ENCODE results near the gene FAM177B.

The FAM177B gene

GRCh38 chr1:222697203-222697602 lies 39.8 kb upstream of the FAM177B start:
- no peak overlapping the region for H2BK15ac ChIP-seq (ENCODE audit: low read depth, poor library complexity, severe bottlenecking)
- no peak overlapping the region for H2AK5ac ChIP-seq (ENCODE audit: low read length, severe bottlenecking)
- no peak overlapping the region for H3K18ac ChIP-seq (ENCODE audit: low read depth in 1 of 2, low read length in 2 of 2)
- H2BK5ac ChIP-seq (ENCODE audit: low read depth, low read length, poor library complexity, severe bottlenecking) = no peak overlapping the region
- H3K4me2 ChIP-seq (ENCODE audit: low read length, poor library complexity, severe bottlenecking) = no peak overlapping the region
- H3K9me3 ChIP-seq (ENCODE audit: control insufficient read depth, low read length) = no peaks in the 10 kb centered on the region
- H3K36me3 ChIP-seq (ENCODE audit: control insufficient read depth in 1 of 2, insufficient read depth in 2 of 2, low read depth in 1 of 2, low read length in 2 of 2) = peaks cover 12 to 66% of the 10 kb centered on the region in 2 experiments
- no CpG with 5 or more reads among the region's 2 CpGs for WGBS
- H3K27ac ChIP-seq (ENCODE audit: low read length, poor library complexity, severe bottlenecking) = no peak overlapping the region
- H3K27me3 ChIP-seq (ENCODE audit: control insufficient read depth in 1 of 2, insufficient read depth in 1 of 2, low read length in 2 of 2) = no peaks in the 10 kb centered on the region
- no peak overlapping the region for H4K8ac ChIP-seq (ENCODE audit: low read length)
- peak overlapping the region; percentile 71 for H3K9ac ChIP-seq (ENCODE audit: low read length)
- H2BK12ac ChIP-seq (ENCODE audit: low read length in 2 of 2) = no peak overlapping the region
- H3K79me1 ChIP-seq (replicated peaks; ENCODE audit: low read length, poor library complexity, severe bottlenecking) = peaks cover 13% of the 10 kb centered on the region
- H3K4ac ChIP-seq (ENCODE audit: low read depth in 1 of 2, low read length in 2 of 2) = no peak overlapping the region
- H4K91ac ChIP-seq (ENCODE audit: low read length) = no peak overlapping the region
- no peaks in the 10 kb centered on the region for H3K4me1 ChIP-seq (ENCODE audit: control insufficient read depth, insufficient read depth, low read depth, low read length)
- H2AFZ ChIP-seq (ENCODE audit: low read depth, low read length) = no peak overlapping the region
- DNase-seq = no peak
- no peak overlapping the region for H3K4me3 ChIP-seq (ENCODE audit: insufficient read depth in 1 of 2, low read depth in 1 of 2, low read length in 2 of 2)
- H3K14ac ChIP-seq (ENCODE audit: low read length in 2 of 2) = no peak overlapping the region
- H3K23ac ChIP-seq (ENCODE audit: low read length in 2 of 2) = no peak overlapping the region
- no peak overlapping the region for H2BK120ac ChIP-seq (ENCODE audit: low read depth, low read length)

GRCh38 chr1:222697826-222698225 lies 39.2 kb upstream of the FAM177B start:
- Histone ChIP-seq H3K27ac (ENCODE audit: low read length, poor library complexity, severe bottlenecking) (no peak overlapping the region), H2BK12ac (ENCODE audit: low read length in 2 of 2) (no peak overlapping the region), H2BK15ac (ENCODE audit: low read depth, poor library complexity, severe bottlenecking) (no peak overlapping the region), H3K4ac (ENCODE audit: low read depth in 1 of 2, low read length in 2 of 2) (no peak overlapping the region), H2BK5ac (ENCODE audit: low read depth, low read length, poor library complexity, severe bottlenecking) (no peak overlapping the region), H3K23ac (ENCODE audit: low read length in 2 of 2) (no peak overlapping the region), H3K18ac (ENCODE audit: low read depth in 1 of 2, low read length in 2 of 2) (no peak overlapping the region), H3K4me2 (ENCODE audit: low read length, poor library complexity, severe bottlenecking) (no peak overlapping the region), H3K9ac (ENCODE audit: low read length) (peak overlapping the region; percentile 71), H4K91ac (ENCODE audit: low read length) (no peak overlapping the region), H2AFZ (ENCODE audit: low read depth, low read length) (no peak overlapping the region), H3K4me1 (ENCODE audit: control insufficient read depth, insufficient read depth, low read depth, low read length) (no peaks in the 10 kb centered on the region), H3K14ac (ENCODE audit: low read length in 2 of 2) (no peak overlapping the region), H3K36me3 (ENCODE audit: control insufficient read depth in 1 of 2, insufficient read depth in 2 of 2, low read depth in 1 of 2, low read length in 2 of 2) (peaks cover 11 to 66% of the 10 kb centered on the region in 2 experiments), H3K79me1 (replicated peaks; ENCODE audit: low read length, poor library complexity, severe bottlenecking) (peaks cover 14% of the 10 kb centered on the region), H3K27me3 (ENCODE audit: control insufficient read depth in 1 of 2, insufficient read depth in 1 of 2, low read length in 2 of 2) (no peaks in the 10 kb centered on the region), H3K4me3 (ENCODE audit: insufficient read depth in 1 of 2, low read depth in 1 of 2, low read length in 2 of 2) (no peak overlapping the region), H2BK120ac (ENCODE audit: low read depth, low read length) (no peak overlapping the region), H4K8ac (ENCODE audit: low read length) (no peak overlapping the region), H2AK5ac (ENCODE audit: low read length, severe bottlenecking) (no peak overlapping the region), H3K9me3 (ENCODE audit: control insufficient read depth, low read length) (no peaks in the 10 kb centered on the region)
- WGBS = 100% methylated on average over 1 of the region's 2 CpGs
- no peak for DNase-seq

GRCh38 chr1:222702210-222702609 lies 34.8 kb upstream of the FAM177B start:
- 100% methylated on average over 3 of the region's 4 CpGs for WGBS
- Histone ChIP-seq H3K23ac (ENCODE audit: low read length in 2 of 2) (no peak overlapping the region), H3K36me3 (ENCODE audit: control insufficient read depth in 1 of 2, insufficient read depth in 2 of 2, low read depth in 1 of 2, low read length in 2 of 2) (peaks cover 9 to 53% of the 10 kb centered on the region in 2 experiments), H3K14ac (ENCODE audit: low read length in 2 of 2) (no peak overlapping the region), H2BK120ac (ENCODE audit: low read depth, low read length) (no peak overlapping the region), H2AFZ (ENCODE audit: low read depth, low read length) (no peak overlapping the region), H3K4me2 (ENCODE audit: low read length, poor library complexity, severe bottlenecking) (no peak overlapping the region), H2BK5ac (ENCODE audit: low read depth, low read length, poor library complexity, severe bottlenecking) (no peak overlapping the region), H3K79me1 (replicated peaks; ENCODE audit: low read length, poor library complexity, severe bottlenecking) (peaks cover 12% of the 10 kb centered on the region), H3K4ac (ENCODE audit: low read depth in 1 of 2, low read length in 2 of 2) (no peak overlapping the region), H2BK15ac (ENCODE audit: low read depth, poor library complexity, severe bottlenecking) (no peak overlapping the region), H4K8ac (ENCODE audit: low read length) (no peak overlapping the region), H3K18ac (ENCODE audit: low read depth in 1 of 2, low read length in 2 of 2) (no peak overlapping the region), H3K9ac (ENCODE audit: low read length) (no peak overlapping the region), H3K27me3 (ENCODE audit: control insufficient read depth in 1 of 2, insufficient read depth in 1 of 2, low read length in 2 of 2) (no peaks in the 10 kb centered on the region), H3K9me3 (ENCODE audit: control insufficient read depth, low read length) (peaks cover 4% of the 10 kb centered on the region), H3K4me3 (ENCODE audit: insufficient read depth in 1 of 2, low read depth in 1 of 2, low read length in 2 of 2) (no peak overlapping the region), H2AK5ac (ENCODE audit: low read length, severe bottlenecking) (no peak overlapping the region), H3K27ac (ENCODE audit: low read length, poor library complexity, severe bottlenecking) (no peak overlapping the region), H3K4me1 (ENCODE audit: control insufficient read depth, insufficient read depth, low read depth, low read length) (no peaks in the 10 kb centered on the region), H4K91ac (ENCODE audit: low read length) (no peak overlapping the region), H2BK12ac (ENCODE audit: low read length in 2 of 2) (no peak overlapping the region)
- DNase-seq = no peak

- Histone ChIP-seq H3K9me3 (ENCODE audit: control insufficient read depth, low read length) (peaks cover 4% of the 10 kb centered on the region), H2BK12ac (ENCODE audit: low read length in 2 of 2) (no peak overlapping the region), H3K36me3 (ENCODE audit: control insufficient read depth in 1 of 2, insufficient read depth in 2 of 2, low read depth in 1 of 2, low read length in 2 of 2) (peaks cover 6 to 55% of the 10 kb centered on the region in 2 experiments), H4K8ac (ENCODE audit: low read length) (no peak overlapping the region), H3K27ac (ENCODE audit: low read length, poor library complexity, severe bottlenecking) (no peak overlapping the region), H2BK120ac (ENCODE audit: low read depth, low read length) (no peak overlapping the region), H3K18ac (ENCODE audit: low read depth in 1 of 2, low read length in 2 of 2) (no peak overlapping the region), H3K4me2 (ENCODE audit: low read length, poor library complexity, severe bottlenecking) (no peak overlapping the region), H3K4ac (ENCODE audit: low read depth in 1 of 2, low read length in 2 of 2) (no peak overlapping the region), H3K4me1 (ENCODE audit: control insufficient read depth, insufficient read depth, low read depth, low read length) (no peaks in the 10 kb centered on the region), H3K4me3 (ENCODE audit: insufficient read depth in 1 of 2, low read depth in 1 of 2, low read length in 2 of 2) (no peak overlapping the region), H2BK15ac (ENCODE audit: low read depth, poor library complexity, severe bottlenecking) (no peak overlapping the region), H4K91ac (ENCODE audit: low read length) (no peak overlapping the region), H2AFZ (ENCODE audit: low read depth, low read length) (no peak overlapping the region), H3K23ac (ENCODE audit: low read length in 2 of 2) (no peak overlapping the region), H3K27me3 (ENCODE audit: control insufficient read depth in 1 of 2, insufficient read depth in 1 of 2, low read length in 2 of 2) (no peaks in the 10 kb centered on the region), H3K79me1 (replicated peaks; ENCODE audit: low read length, poor library complexity, severe bottlenecking) (peaks cover 8% of the 10 kb centered on the region), H3K9ac (ENCODE audit: low read length) (no peak overlapping the region), H2AK5ac (ENCODE audit: low read length, severe bottlenecking) (no peak overlapping the region), H3K14ac (ENCODE audit: low read length in 2 of 2) (no peak overlapping the region), H2BK5ac (ENCODE audit: low read depth, low read length, poor library complexity, severe bottlenecking) (no peak overlapping the region)
- no peak for DNase-seq
- no CpG with 5 or more reads among the region's 1 CpG for WGBS
These were observed 32.7 kb upstream of the FAM177B start for GRCh38 chr1:222704260-222704659.
